AG09319 (cell line): Measurements from ENCODE around the gene SSPN.

Source experiments
- DNase-seq: peaks from one replicate; pipeline ENCODE4 v3.0.0-alpha.2; 2010; ENCODE audit warnings: low read depth; ENCODE audit errors: extremely low read depth
- TF ChIP-seq, protein P1 (sequence below): IDR thresholded peaks from 2 replicates; pipeline ENCODE4 v1.5.1; 2011; ENCODE audit warnings: low read depth, mild to moderate bottlenecking, inconsistent platforms, low read length, moderate library complexity

Gene SSPN

DNA sequence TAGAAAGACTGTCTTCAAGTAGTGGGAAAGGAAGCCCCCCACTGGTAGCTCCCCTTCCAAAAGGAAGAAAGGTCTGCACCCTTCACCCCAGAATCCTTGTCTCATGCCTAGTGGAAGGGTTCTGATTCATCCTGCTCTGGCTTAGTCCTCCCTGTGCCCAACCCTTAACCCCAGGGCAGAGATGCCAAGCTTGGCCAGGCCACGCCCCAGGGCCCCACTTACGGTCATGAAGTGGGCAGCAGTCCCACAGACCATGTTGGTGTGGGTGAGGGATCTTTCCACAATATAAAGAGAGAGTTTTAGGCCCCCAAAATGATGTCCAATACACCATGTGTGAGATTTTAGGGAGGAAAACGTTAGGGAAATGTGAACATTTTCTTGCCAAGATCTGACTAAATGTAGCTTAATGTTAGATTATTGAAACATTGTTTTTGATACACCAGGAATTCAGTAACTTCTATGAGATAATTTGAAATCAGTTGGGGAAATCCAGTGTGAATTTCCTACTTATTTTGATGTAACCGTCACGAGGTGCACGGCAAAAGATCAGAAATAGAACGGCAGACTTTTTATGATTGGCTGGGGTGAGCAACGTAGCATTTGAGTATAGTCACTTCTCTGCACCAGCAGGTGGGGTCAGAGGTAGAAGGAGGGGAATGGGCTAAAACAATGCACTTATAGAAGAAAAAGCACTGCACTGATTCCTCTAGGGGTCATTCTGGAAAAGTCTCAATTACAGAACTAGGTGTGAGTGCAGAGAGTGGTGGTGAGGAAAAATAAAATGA is 8.2 kb upstream of the SSPN start:
- TF ChIP-seq, protein P1, sequence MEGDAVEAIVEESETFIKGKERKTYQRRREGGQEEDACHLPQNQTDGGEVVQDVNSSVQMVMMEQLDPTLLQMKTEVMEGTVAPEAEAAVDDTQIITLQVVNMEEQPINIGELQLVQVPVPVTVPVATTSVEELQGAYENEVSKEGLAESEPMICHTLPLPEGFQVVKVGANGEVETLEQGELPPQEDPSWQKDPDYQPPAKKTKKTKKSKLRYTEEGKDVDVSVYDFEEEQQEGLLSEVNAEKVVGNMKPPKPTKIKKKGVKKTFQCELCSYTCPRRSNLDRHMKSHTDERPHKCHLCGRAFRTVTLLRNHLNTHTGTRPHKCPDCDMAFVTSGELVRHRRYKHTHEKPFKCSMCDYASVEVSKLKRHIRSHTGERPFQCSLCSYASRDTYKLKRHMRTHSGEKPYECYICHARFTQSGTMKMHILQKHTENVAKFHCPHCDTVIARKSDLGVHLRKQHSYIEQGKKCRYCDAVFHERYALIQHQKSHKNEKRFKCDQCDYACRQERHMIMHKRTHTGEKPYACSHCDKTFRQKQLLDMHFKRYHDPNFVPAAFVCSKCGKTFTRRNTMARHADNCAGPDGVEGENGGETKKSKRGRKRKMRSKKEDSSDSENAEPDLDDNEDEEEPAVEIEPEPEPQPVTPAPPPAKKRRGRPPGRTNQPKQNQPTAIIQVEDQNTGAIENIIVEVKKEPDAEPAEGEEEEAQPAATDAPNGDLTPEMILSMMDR = no peak; the same call in 1 of the 2 replicates
- no peak for DNase-seq

DNA sequence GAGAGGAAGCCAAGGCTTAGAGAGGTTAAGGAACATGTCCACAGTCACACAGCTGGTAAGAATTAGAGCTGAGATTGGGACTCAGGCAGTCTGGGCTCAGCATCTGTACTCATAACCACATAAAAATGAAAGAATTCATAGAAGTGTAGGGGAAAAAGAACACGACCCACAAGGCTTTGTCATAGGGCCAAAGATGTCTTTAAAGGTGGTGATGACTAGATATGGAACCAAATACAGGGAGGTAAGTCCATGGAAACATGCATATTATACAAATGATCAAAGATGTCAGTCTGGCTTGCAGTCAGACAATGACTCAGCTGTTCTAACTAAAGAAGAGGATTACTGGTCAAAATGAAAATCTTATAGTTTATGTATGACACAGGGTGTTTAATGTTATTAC is 7.2 kb upstream of the SSPN start:
- no peak for DNase-seq
- TF ChIP-seq, protein P1 = no peak

DNA sequence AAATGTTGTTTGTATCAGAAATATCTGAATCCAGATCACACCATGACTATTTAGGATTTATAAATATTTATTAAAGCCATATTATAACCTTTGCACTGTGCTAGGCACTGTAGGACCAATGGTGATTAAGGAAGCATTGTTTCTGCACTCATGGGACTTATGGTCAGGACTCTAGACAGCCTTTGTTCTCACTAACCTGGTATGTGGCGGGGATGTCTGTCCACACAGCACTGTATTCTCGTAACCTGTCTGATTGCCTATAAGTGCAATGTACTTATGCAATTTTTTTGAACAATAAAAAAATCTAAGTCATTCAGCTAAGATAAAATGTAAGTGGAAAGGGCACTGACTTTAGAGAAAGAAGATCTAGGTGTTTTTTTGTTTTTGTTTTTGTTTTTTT is 6.7 kb upstream of the SSPN start:
- TF ChIP-seq, protein P1 = no peak
- no peak for DNase-seq

DNA sequence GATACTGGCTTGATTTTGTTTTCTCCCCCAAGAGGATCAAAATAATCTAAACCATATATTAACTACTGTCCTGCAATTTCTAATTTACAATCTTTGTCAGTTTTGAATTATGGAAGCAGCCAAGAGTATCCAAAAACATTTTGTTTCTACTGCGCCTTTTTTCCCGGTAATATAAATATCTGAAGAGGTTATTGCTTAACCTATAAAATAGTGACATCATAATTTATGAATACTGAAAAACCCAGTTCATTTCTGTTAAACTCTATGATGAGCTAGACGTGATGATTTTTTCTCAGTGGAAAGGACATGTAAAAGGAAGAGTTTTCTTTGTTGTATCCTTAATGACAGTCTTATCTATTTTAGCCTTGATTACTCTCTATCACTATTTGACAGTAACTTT is 3.2 kb upstream of the SSPN start:
- DNase-seq = no peak
- TF ChIP-seq, protein P1 = no peak

DNA sequence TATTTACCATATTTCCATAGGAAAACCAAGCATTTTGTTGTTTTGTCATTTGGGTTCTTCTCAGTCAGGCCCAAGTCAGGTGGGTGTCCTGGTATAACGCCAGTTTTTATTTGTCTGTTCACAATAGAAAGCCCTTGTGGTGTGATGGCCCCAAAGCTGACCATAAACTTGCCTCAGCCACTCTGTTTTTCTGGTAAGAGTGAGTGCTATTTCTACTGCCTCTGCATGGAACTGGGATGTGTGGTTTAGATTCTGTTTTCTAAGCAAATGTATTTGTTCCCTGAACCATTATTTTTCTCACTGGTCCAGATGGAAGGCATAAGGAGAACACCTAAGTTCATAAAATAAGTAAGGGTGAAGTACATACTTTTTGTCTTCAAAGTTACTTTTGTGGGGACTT is 1.8 kb upstream of the SSPN start:
- TF ChIP-seq, protein P1 = no peak
- DNase-seq = no peak

DNA sequence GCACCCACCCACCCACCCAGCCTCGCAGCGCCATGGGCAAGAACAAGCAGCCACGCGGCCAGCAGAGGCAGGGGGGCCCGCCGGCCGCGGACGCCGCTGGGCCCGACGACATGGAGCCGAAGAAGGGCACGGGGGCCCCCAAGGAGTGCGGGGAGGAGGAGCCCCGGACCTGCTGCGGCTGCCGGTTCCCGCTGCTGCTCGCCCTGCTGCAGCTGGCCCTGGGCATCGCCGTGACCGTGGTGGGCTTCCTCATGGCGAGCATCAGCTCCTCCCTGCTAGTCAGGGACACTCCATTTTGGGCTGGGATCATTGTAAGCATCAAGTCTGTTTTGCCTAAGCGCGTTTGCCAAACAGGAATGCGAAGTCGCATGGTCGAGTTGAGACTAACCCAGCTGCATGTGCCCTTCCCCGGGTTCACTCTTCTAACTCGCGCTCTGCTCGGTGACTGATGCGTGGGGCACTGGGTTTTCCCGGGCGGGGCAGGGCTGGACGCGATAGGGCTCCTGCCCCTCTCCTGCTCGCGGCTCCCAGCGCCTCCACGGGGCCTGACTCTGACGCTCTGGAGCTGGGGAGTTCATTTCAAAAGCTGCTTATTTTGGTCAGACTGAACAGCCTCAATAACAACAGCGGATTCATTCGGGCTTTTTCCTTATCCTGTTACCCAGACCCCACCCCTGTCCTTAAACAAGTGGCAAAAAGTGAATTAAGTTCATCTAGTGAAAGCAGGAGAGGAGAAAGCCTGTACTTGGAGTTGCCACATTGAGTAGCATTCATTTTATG is 458 bp downstream of the SSPN start:
- TF ChIP-seq, protein P1 = no peak; the same call in none of the 2 replicates
- DNase-seq = no peak

DNA sequence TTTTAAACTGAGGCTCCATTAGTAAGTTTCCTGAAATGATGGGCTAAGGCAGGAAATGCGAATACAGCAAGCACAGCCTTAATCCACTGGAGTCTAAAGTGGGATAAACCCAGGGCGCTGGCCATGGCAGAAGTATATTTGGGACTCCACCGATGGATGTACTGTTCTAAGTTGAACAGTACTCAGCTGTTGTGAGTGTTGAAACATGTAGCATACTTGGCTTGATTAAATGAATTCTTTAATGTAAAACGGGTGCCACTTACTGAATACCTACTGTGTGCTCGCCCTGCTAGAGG is 996 bp downstream of the SSPN start:
- DNase-seq = no peak
- TF ChIP-seq, protein P1 = no peak
